Peyer's patch (tissue), 4 donors: ENCODE measurements around the gene ADGB.

ENCODE experiments used
- POLR2A ChIP-seq, 2 donors: fragments of 450-650 bp; IDR thresholded peaks; one replicate each; pipeline ENCODE4 v1.5.1; 2017; ENCODE audit warnings: antibody characterized with exemption in 2 of 2, mild to moderate bottlenecking in 2 of 2, moderate library complexity in 2 of 2
- TF ChIP-seq, protein P1 (sequence below), 6 experiments: fragments of 450-650 bp in 4 of 6; fragments of 200-600 bp in 2 of 6; sonication (generic) in 1 of 6; IDR thresholded peaks; one replicate each; pipeline ENCODE4 v1.5.1; 2017 to 2019; ENCODE audit warnings: antibody characterized with exemption in 6 of 6, mild to moderate bottlenecking in 3 of 6, moderate library complexity in 1 of 6

DNA sequence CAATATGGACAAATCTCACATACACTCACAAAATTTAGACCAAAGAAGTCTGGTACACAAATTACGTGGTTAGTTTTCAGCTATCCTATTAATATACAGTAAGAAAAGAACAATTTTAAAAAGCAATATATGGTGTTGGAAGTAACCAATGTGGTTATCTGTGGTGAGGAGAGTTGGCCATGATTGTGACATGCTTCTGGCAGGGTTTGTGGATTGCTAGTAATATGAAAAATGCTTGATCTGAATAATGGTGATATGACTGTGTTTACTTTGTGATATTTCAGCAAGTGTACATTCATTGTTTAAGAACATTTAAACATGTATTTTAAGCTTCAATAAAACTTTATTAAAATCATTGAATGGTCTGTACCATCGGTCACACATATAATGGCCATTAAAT lies 99.1 kb downstream of the ADGB start:
- TF ChIP-seq, protein P1, sequence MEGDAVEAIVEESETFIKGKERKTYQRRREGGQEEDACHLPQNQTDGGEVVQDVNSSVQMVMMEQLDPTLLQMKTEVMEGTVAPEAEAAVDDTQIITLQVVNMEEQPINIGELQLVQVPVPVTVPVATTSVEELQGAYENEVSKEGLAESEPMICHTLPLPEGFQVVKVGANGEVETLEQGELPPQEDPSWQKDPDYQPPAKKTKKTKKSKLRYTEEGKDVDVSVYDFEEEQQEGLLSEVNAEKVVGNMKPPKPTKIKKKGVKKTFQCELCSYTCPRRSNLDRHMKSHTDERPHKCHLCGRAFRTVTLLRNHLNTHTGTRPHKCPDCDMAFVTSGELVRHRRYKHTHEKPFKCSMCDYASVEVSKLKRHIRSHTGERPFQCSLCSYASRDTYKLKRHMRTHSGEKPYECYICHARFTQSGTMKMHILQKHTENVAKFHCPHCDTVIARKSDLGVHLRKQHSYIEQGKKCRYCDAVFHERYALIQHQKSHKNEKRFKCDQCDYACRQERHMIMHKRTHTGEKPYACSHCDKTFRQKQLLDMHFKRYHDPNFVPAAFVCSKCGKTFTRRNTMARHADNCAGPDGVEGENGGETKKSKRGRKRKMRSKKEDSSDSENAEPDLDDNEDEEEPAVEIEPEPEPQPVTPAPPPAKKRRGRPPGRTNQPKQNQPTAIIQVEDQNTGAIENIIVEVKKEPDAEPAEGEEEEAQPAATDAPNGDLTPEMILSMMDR (IDR thresholded peaks at IDR 0.05), result no peak
- TF ChIP-seq POLR2A (IDR thresholded peaks at IDR 0.05), result no peak
